H54 (cell line): ENCODE measurements around the gene LCP2.

Experiments used
- DNase-seq: peaks from one replicate; pipeline ENCODE4 v3.0.0; 2011; ENCODE audit warnings: low spot score, mixed read lengths; ENCODE audit not compliant: insufficient read length
- FAIRE-seq: peaks from 3 replicates; lab custom pipeline; 2011; peaks lifted over from hg19 to GRCh38; lab: Jason Lieb, UNC
- POLR2A ChIP-seq: IDR thresholded peaks from 2 replicates; pipeline ENCODE4 v1.6.1; 2011; ENCODE audit warnings: low read depth, mild to moderate bottlenecking, low read length

The LCP2 gene

DNA sequence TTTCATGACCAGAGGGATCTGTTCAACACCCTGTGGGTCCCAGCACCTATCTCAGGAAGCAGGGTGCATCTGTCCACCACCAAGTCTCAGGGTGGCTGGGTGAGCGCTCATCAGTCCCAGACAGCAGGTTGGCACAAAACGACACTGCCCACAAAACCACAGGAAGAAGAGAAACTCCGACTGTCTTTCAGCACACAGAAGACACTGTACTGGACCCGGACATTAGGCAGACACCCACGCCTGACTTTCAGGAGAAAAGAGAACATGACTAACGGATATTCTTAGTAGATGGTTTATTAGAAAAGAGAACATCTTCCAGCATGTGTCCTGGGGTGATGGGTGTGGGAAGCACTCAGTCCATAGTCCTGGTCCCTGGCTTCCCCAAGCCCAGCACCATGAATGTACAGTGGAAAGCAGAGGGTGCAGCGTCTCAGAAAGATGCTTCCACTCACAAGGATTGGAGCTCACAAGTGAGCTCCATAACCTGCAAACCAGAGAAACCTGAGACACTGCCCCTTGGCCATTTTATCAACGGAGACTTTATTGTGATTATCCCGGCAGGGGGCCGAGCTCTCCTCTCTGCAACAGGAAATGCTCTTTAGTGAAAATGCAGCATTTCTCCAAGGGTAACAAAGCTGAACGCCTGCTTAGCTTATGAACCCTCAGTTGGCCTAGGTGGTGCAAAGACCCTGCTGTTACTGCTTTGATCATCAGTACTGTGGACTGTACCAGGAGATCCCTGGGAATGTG, 35.8 kb upstream of the LCP2 start:
- no peak for FAIRE-seq

DNA sequence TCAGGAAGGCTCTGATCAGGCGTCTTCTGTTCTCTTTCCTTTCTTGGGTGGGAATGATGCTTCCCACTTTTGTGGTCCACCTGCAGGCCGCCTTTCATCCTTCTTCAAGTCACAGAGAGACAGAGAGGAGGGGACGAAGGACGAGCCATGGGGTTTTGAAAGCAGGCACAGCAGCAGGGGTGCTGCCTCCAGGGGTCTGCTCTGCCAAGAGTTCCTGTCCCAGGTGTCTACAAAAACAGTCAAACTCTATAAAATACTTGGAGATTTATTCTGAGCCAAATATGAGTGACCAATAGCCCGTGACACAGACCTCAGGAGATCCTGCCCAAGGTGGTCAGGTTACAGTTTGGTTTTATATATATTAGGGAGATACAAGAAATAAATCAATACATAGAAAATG, 34.5 kb upstream of the LCP2 start:
- FAIRE-seq = no peak
- no peak for TF ChIP-seq POLR2A
- no peak for DNase-seq

More for the DNA sequence above, 35.8 kb upstream of the LCP2 start:
- no peak for DNase-seq
- no peak for TF ChIP-seq POLR2A

DNA sequence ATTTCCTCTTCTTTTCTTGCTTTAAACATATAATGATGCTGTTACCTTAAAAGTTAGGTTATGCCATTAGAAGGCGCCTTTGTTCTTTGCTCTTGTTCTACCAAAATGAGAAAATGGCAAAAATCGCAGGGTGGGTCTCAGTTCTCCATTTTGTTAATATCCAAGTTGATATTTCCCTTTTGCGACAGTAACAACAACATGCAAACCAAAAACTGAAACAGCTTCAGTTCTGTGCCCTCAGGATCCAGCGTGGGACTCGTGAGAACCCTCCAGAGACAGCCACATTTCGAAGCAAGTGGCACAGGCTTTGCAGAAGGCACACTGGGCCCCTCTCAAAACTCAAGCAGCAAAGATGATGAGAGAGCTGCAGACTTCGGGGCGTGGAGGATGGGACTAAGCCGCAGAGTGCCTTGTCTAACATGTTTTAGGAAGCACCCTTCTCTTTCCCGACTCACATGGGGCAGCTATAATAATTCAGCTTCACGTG, 33.0 kb upstream of the LCP2 start:
- DNase-seq (no peak), FAIRE-seq (no peak)
- no peak for TF ChIP-seq POLR2A

DNA sequence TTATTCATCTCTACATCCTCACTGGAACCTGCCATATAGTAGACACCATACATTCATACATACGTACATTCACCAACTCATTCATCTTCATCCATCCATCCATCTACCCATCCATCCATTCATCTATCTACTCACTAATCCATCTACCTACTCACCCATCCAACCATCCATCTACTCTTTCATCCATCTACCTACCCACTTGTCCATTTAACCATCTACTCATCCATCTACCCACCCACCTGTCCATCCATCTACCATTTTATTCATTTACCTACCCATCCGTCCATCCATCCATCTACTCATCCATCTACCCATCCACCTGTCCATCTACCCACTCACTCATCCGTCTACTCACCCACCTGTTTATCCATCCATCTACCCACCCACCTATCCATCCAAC, 31.9 kb upstream of the LCP2 start:
- FAIRE-seq (no peak), DNase-seq (no peak)
- no peak for TF ChIP-seq POLR2A

DNA sequence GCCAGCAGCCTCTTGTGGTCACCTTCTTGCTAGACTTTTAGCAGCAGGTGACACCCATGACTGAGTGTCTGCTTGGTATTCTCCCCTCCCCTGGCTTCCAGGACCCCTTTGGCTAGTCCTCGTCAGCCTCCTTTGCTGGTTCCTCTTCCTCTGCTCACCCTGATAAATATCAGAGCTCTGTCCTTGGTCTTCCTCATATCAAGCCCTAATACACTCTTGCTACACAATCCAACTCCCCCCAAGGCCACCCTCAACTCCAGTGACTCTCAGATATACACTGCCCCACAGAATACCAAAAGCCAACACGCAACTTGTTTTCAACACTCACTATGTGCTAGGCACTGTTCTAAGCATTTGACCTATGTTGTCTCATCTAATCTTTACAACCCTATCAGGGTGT, 30.3 kb upstream of the LCP2 start:
- TF ChIP-seq POLR2A = no peak
- DNase-seq = no peak
- FAIRE-seq = no peak

DNA sequence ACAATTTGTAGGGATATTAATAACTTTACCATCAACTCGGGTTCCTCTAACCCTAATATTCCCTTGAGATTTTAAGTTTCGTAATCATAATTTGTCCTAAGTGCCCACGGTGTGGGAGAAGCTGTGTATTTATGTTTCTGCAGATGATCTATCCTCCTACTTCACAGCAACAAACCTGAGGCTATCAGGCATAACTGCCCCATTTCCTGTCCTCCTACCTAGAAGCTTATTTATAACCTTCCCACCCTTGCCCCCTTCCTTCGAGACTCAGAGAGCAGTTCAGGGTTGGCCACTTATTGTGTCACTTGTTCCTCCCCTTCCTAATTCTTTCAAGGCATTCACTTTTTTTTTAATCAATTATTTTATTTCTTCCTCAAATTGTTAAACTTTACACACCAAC, 29.6 kb upstream of the LCP2 start:
- no peak for TF ChIP-seq POLR2A
- FAIRE-seq (no peak), DNase-seq (no peak)

DNA sequence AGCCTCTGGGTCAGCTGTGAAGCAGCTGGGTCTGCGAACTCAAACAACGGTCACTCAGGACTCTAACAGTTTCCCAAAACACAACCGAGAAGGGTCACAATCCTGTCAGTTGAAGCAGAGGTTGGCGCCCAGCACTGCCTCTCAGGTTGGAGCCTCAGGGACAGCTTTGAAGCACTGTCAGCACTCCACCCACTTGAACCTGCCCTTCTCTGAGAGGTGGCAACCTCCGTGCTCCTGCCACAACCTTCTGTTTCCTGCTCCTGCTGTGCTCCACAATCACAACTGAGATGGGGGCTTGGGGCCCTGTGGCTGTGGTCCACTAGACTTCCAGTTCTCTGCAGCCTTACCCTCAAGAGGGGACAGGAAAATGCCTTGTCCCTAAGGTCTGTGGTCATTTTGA, 21.7 kb upstream of the LCP2 start:
- DNase-seq = no peak
- FAIRE-seq = no peak
- TF ChIP-seq POLR2A = no peak

DNA sequence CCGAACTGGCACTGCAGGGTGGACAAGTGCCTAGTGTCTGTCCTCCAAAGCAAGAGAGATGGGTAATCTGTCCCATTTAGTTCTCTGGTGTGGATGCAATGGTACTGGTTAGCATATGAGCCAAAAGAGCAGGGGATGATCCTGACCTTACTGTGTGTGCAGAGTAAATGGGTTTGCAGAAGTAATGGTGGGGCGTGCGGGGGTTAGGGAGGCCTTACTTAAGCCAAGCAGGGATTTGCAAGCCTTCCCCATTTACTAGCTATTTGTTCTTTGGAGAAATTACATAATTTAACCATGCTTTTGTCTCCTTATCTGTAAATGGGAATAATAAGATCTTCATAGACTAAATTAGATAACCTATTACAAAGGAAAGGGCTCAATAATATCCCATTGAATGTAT, 19.9 kb upstream of the LCP2 start:
- FAIRE-seq (no peak), DNase-seq (no peak)
- no peak for TF ChIP-seq POLR2A

DNA sequence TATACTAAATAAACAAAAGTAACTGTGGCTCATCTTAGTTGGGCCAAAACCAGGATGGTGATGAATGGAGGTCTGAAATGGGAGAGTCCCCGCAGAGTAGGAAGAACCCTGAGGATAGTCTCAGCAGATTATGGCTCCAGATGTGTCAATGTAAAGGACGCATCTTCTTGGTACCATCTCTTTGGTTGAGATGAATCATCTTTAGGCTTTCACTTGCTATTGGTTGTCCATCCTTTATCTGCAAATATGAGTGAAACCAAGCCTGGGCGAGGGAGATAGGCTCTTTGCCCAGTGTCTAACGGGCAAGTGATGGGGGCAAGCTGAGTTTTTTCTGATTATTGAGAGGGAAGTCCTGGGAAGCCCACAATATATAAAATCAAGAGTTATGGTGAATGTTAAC, 19.4 kb upstream of the LCP2 start:
- DNase-seq (no peak), FAIRE-seq (no peak)
- no peak for TF ChIP-seq POLR2A

DNA sequence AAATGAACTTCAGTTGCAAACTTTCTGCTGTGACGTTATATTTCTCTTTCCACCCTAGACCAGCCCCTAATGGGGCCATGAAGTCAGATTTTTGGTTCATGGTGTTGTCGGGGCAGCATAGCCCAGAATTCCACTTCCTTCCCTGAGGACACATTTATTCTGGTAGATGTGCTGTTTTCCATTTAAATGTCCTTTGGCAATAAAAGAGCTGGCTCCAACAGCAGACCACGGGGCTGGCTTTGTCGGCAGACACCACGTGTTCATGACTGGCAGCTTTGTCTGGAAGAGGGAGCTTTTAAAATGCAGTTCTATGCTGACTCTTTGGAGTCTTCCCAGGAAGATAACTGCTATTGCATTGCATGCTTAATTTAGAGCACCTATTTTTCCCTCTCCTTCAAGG, 17.6 kb upstream of the LCP2 start:
- no peak for TF ChIP-seq POLR2A
- DNase-seq = no peak
- no peak for FAIRE-seq

DNA sequence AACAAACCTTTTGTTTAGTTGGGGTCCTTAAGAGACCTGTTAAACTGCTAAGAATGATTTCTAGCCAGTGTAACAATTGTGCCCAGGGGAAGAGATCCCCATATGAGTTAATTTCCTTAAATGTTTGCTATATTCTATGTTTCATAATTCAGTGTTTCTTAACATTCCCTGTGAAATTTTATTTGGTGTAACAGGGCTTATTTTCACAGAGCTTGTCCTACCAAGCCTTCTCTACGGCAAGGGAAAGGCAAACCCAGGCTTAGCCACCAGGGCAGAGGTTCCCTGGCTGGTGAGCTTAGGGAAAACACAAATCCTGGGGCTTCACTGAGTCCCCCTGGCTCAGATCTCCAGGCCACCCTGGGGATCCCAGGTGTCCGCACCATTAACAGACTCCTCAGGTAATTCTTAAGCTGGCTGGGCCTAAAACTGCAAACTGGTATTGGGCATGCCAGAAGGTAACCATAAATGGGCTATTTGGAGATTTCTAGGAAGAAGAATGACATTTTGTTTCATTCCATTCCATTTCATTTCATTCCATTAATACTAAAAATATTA, 17.0 kb upstream of the LCP2 start:
- no peak for DNase-seq
- FAIRE-seq = no peak
- no peak for TF ChIP-seq POLR2A

DNA sequence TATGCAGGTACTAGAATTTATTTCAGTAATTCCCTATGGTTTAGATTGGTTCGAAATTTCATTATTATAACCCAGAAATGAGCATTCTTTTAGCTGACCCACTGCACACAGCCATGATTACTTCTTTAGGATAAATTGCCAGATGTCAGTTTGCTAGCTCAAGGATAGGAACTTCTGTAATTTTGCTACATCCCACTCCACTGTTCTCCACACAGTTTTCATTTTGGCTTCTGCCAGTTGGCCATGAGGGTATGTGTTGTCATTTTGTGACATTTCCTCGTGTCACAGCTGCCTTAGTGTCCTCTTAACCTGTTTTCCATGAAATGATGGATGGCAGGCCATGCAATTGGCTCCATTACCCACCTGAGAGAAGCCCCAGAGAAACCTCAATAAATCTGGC, 16.2 kb upstream of the LCP2 start:
- DNase-seq = no peak
- FAIRE-seq = no peak
- TF ChIP-seq POLR2A = no peak

DNA sequence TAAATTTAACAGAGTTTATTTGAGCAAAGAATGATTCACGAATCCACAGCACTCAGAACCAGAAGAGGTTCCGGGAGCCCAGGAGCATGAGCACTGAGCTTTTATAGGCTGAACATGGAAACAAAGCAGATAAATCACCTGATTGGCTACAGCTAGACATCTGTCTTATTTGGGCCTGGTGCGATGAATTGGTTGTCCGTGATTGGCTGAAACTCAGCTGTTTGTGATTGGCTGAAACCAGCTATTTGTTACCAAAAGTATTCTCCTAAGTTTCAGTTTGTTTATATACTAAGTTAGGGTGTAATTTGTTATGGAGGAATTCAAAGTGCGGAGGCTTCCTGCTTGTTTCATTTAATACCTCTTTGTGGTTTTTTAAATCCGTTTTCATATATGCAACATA, 15.8 kb upstream of the LCP2 start:
- TF ChIP-seq POLR2A = no peak
- DNase-seq = no peak
- no peak for FAIRE-seq

DNA sequence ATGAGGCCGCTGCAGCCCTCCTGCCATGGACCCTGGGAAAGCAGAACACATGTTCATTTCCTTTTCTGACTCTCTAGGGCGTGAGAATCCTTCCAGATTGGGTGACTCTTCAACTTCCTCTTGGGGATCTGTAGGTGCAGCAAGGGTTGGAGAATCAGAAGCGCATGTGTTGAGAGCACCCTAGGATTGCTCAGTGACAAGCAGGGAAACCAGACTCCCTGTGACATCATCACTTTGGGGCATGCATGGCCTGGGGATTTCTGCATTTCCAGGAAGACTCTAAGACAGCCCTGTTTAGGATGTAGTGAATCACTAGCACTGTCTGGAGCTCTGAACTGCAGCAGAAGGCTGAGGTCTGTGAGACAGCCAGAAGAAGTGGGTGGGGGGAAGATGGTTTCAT, 15.1 kb upstream of the LCP2 start:
- no peak for DNase-seq
- no peak for FAIRE-seq
- no peak for TF ChIP-seq POLR2A

DNA sequence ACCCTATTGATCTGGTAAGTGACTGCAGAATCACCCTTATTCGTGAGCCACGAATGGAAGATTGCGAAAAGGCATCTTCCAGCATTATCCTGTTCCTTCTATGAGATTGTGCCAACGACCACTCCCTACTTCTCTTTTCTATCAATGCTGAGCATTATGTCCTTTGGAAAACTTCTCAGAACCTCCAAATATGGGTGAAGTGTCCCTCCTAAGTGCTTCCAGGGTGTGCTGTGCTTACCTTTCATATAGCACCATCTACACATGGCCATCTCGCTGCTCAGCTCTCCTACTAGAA, 14.7 kb upstream of the LCP2 start:
- no peak for TF ChIP-seq POLR2A
- FAIRE-seq (no peak), DNase-seq (no peak)
